HG02938 (cell line): ENCODE data around the gene SALL4.
"Not testable (repeated sequence)": the region's sequence is repeated elsewhere in the genome, so short reads cannot be mapped to it uniquely, and the experiment has no call there.

Source experiments
- ATAC-seq: cut with Tn5 transposase; IDR thresholded peaks from one replicate; pipeline ENCODE4 v1.9.1; 2021; ENCODE audit warnings: mild to moderate bottlenecking, moderate library complexity; ENCODE audit not compliant: unreplicated experiment

The SALL4 gene

DNA sequence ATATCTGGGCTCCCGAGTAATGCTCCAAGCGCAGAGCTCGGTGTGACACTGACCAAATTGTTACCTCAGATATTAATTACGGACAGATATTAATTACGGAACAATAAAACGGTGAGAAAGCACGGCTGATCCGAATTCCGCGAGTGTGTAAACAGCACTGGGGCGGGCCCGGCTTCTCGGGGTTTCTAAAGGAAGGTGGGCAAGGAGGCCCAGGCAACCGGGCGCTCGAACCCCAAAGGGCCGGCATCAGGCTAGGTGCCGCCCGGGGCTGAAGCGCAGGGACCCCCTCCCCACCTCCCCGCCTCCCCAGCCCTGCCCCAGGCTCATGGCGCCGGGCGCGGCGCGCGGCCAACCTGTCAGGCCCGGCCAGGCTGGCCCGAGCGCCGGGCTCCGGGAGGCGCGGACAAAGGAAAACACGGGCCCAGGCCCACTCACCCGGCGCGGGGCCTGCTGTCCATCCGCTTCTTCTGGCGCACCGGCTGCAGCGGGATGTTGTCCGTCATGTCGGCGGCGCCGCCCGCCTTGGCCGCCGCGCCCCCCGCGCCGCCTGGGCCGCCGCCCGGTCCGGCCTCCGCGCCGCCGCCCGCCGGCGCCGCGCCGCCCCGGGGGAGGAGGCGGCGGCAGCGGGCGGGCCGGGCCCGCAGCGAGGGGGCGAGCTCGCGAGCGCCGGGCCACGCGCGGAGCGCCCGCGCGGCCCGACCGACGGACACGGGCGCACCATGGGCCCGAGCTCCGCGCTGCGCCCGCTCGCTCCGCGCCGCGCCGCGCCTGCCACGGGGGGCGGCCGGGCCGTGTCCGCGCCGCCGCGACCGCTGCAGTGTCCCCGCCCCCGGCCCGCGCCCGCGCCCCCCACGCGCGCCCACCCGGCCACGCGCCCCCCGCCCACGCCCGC is 34.2 kb downstream of the SALL4 start, which contains the start of gene ATP9A:
Gene ATP9A (minus strand): TSS at position 524 of the 892 bp plus-strand sequence. CDS start 21 bp downstream, at position 503.
- ATAC-seq: no peak

DNA sequence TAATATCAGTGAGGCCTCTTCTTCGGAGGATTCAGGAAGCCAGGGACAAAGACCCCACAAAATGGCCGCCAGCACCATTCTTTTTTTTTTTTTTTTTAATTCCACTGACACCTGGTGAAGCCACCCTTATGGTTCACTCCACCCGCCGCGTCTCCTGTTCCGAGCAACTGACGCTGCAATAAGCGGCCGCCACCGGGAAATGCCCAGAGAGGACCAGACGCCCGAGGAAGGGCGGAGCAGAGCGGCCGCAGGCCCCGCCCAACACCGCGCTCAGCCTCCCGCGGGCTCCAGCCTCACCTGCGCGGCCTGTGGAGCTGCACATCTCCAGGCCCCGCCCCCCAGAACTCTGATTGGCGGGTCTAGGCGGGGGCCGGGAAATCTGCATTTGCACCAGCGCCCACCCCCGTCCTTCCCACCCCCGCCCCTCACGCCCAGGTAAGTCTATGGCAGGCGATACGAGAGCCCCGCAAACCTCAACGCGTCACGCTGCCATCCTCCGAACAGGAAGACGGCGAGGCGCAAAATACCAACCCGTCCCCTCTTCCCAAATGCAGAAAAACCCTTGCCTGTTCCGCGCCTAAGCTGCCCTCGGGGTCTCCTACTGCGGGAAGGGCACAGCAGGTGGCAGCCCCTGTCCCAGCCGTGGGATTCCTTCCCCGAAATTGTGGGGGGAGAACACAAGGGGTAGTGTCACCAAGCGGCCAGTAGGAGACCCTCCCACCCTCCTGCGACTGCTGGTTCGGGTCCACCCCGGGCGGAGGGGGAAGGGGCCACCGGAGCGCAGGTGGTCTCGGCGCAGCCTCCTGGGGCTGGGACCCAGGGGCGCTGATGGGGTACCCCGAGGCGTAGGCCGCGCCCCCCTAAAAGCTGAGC is 35.1 kb downstream of the SALL4 start:
- ATAC-seq: no peak

DNA sequence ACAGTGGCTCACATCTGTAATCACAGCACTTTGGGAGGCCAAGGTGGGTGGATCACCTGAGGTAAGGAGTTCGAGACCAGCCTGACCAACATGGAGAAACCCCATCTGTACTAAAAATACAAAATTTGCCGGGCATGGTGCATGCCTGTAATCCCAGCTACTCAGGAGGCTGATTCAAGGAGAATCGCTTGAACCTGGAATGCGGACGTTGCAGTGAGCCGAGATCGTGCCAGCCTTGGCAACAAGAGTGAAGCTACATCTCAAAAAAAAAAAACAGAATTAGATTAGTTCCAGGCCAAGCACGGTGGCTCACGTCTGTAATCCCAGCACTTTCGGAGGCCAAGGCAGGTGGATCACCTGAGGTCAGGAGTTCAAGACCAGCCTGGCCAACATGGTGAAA is 36.9 kb downstream of the SALL4 start:
- ATAC-seq: not testable (repeated sequence)

- ATAC-seq: no peak
These were observed 38.2 kb downstream of the SALL4 start for GRCh38 chr20:51763965-51764602.

DNA sequence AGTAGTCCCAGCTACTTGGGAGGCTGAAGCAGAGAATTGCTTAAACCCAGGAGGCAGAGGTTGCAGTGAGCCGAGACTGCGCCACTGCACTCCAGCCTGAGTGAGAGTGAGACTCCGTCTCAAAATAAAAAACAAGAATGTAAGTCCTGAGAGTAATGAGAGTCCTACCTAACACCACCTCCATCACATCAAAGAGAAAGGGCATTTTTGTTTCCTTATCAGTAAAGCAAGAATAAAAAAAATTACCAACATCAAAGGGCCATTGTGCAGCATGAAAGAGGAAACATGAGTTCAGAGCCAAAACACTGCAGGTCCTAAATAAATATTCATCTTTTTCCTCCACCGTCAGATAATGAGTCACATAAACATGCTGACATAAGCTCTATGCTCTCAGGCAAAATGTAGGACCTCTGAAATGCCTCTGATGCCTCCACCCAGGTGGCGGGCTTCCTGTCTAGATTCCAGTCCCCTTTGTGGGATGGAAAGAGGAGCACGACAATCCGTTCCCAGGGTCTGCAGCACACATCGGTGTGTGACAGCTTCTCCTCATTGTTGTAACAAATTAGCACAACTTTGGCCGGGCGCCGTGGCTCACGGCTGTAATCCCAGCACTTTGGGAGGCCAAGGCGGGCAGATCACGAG is 41.3 kb downstream of the SALL4 start:
- no peak for ATAC-seq

DNA sequence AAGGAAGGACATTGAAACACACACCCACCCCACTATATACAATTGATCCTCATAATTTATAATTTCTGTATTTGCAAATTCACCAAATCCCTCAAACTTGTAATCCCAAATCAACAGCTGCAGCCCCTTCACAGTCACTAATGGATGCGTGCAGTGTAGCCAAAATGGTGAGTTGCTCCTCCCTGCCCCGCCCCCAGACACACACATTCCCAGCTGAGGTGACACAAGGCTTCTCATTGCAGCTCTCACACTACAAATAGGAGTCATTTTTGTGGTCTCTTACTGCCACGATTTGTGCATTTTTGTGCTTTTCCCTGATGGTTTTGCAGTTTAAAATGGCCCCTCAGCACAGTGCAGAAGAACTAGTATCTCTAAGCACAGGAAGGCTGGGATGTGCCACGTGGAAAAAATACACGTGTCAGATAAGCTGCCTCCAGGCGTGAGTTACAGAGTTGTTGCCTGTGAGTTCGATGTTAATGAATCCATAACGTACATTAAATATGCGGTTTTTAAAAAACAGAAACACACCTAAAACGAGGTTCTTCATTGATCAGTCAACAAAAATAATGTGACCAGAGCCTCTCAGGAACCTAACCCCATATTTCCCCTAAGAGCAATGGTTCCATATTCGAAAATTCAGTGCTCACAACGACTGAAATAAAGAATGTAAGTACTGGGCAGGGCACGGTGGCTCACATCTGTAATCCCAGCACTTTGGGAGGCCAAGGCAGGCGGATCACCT is 42.4 kb downstream of the SALL4 start:
- no peak for ATAC-seq

DNA sequence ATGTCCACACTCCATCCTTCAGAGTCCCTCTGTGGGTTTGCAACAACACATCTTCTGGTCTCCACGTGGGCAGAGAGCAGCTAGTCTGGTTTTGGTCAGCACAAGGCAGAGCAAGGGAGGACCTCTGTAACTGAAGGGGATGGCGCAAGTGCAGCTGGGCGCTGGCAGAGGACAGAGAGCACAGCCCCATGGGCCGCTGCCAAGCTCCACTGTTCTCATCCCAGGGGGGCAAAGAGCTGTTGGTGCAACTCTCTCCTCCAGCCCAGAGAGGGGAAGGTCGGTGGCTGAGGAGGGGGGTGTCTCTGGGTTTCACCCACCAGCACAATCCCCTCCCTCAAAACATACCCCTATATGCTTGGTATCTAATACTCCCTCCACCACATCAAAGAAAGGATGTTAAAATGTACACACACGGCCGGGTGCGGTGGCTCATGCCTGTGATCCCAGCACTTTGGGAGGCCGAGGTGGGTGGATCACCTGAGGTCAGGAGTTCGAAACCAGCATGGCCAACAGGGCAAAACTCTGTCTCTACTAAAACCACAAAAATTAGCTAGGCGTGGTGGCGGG is 43.3 kb downstream of the SALL4 start:
- no peak for ATAC-seq

DNA sequence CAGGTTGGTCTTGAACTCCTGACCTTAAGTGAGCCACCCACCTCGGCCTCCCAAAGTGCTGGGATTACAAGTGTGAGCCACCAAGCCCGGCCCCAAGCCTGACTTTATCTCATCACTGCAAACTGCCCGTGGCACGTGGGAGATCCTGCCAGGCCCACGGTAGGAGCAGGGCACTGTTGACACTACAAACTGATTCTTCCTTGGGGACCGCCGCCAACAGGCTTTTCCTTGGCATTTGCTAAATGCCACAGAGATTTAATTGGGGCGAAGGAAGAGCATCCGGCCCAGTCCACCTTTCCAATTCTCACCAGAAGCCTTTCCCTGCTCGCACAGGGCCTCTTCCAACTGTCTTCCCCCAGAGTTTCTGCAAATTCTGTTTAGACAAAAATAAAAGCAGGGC is 45.1 kb downstream of the SALL4 start:
- no peak for ATAC-seq

DNA sequence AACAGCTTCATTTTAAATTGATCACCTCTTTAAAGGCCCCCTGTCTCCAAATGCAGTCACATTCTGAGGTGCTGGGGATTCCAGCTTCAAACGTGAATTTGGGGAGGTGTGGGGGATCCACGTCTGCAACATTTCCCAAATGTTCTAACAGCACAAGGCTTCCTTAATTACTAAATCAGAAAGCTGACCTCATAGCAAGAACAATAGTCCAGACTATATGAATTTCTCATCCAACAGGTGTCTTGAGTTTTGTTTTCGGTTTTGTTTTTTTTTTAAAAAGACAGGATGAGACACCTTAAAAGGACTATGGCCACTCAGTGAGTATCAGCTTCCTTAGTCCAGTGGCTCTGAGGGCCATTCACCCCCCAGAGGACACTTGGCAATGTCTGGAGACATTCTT is 45.7 kb downstream of the SALL4 start:
- no peak for ATAC-seq

DNA sequence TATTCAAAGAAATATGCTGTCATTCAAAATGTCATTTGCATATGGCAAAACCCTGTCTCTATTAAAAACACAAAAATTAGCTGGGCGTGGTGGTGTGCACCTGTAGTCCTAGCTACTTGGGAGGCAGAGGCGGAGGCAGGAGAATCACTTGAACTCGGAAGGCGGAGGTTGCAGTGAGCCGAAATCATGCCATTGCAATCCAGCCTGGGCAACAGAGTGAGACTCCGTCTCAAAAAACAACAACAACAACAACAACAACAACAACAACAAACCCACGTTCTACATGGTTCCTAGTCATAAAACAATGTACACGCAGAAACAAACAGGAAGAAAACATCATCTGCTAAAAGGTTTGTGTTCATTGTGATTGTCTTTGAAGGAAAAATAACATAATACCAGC is 49.1 kb downstream of the SALL4 start:
- not testable (repeated sequence) for ATAC-seq

DNA sequence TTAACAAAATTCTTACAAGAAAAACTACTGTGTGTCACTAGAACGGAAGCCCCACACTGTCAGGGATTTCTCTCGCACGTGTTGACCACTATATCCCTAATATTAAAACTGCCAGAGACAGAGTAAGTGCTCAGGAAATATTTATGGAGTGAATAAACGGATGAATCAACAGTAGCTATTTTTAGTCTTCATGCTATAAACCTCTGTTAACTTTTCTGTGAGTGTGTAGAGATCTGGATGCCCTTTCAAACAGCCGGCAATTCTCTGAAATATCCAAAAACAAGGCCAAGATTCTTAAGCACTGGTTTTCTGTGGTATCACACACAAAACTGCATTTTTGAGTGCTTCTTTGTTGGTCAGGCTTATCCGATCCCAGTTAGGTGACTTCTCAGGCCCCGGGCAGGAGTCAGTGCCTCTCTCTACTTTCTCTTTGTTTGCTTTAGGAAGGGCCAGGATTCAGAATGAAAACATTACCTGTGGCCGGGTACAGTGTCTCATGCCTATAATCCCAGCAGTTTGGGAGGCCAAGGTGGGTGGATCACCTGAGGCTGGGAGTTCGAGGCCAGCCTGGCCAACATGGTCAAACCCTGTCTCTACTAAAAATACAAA is 49.9 kb downstream of the SALL4 start:
- no peak for ATAC-seq

DNA sequence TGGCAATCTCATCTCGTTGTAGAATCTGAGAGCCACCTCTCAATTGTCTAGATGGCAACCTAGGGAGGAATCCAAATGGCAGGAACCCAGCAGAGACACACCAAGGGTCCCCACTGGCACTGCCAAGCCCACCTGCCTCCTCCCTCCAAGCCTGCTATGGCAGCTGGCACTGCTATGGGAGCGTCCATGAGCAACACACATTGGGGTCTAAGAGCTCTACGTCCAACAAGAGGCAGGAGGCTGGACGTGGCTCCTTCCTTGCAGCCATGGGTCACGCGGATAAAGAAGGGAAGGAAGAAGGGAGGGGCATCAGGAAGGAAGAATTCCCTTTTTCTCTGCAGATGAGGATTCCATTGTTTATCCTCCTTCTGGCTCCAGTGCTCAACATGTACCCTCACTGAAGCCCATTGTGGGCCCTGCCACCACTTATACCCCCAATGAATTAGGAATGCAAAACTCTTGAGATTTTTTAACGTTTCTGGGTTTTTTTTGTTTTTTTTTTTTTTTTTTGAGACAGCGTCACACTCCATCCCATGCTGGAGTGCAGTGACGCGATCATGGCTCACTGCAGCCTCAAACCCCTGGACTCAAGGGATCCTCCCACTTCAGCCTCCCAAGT is 51.4 kb downstream of the SALL4 start:
- ATAC-seq: no peak

GRCh38 chr20:51750037-51750769 is 52.1 kb downstream of the SALL4 start:
- ATAC-seq: no peak

DNA sequence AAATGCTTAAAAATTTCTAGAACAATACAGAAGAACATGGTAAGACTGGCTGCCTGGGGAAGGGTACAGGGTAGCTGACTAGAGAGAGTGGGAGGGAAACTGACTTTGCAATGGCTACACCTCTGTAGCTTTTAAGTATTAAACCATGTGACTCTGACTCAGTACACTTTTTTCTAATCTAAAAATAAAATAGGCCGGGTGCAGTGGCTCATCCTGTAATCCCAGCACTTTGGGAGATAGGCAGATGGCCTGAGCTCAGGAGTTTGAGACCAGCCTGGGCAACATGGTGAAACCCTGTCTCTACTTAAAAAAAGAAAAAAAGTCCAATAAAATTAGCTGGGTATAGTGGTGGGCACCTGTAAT is 52.7 kb downstream of the SALL4 start:
- no peak for ATAC-seq

GRCh38 chr20:51747182-51747911 is 55.0 kb downstream of the SALL4 start:
- no peak for ATAC-seq

- no peak for ATAC-seq
These were observed 56.5 kb downstream of the SALL4 start for GRCh38 chr20:51745804-51746203.

DNA sequence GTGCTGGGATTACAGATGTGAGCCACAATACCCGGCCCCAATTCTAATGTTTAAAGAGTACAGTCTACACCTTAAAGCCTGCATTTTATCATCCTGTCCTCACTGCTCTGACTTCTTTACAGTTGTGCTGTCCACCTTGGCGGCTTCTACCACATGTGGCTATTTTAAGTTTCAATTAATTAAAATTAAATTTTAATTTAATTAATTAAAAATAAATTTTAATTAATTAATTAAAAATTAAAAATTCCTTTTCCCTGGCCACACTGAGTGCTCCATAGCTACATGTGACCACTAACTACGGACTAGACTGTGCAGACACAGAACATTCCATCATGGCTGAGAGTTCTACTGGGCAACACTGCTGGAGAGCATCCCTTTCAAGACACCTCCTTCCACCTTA is 61.5 kb downstream of the SALL4 start:
- no peak for ATAC-seq

DNA sequence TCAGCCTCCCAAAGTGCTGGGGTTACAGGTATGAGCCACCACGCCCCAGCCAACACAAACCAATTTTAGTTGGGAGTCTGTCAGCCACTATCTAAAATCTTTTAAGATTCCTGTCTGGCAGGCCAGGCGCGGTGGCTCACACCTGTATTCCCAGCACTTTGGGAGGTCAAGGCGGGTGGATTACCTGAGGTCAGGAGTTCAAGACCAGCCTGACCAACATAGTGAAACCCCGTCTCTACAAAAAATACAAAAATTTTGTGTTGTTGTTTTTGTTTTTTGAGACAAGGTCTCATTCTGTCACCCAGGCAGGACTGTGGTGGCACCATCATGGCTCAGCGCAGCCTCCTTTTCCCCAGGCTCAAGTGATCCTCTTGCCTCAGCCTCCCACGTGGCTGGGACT is 62.0 kb downstream of the SALL4 start:
- not testable (repeated sequence) for ATAC-seq
